ENCODE measurements around the gene TNIP2. TPM values are rescaled to one million over a fixed set of nuclear protein-coding genes. Genes with fewer than 3 reads are reported as not detected.
A peak's percentile ranks its signal among the peaks of the same experiment; 100 is the strongest.
"Not testable (repeated sequence)": the region's sequence is repeated elsewhere in the genome, so short reads cannot be mapped to it uniquely, and the experiment has no call there.

TNIP2 gene
- total RNA-seq, 1 donor from 2014 or later, result 6.1 TPM

GRCh38 chr4:2745981-2746806 is 9.9 kb downstream of the TNIP2 start:
- DNase-seq (ENCODE audit: low spot score in 2 of 2) (no peak), FAIRE-seq (no peak)

DNA sequence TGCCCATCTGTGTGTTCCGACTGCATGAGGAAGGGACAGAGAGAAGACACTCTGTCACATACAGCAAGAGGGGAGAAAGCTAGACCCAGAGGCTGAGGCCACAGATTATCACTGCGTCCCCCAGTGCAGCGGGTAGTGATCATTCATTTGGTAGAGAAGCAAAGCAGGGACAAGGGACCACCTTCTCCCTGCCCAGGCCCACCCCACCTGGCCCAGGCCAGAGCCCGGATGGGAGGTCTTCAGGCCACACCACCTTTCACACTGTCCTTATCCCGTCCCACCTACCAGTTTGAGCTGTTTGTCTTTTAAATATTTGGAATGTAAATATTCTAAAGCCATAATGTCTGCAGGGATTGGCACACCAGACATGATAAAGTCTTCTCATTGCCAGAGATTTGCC is 10.6 kb downstream of the TNIP2 start:
- DNase-seq (ENCODE audit: low spot score in 2 of 2), result no peak
- no peak for FAIRE-seq

DNA sequence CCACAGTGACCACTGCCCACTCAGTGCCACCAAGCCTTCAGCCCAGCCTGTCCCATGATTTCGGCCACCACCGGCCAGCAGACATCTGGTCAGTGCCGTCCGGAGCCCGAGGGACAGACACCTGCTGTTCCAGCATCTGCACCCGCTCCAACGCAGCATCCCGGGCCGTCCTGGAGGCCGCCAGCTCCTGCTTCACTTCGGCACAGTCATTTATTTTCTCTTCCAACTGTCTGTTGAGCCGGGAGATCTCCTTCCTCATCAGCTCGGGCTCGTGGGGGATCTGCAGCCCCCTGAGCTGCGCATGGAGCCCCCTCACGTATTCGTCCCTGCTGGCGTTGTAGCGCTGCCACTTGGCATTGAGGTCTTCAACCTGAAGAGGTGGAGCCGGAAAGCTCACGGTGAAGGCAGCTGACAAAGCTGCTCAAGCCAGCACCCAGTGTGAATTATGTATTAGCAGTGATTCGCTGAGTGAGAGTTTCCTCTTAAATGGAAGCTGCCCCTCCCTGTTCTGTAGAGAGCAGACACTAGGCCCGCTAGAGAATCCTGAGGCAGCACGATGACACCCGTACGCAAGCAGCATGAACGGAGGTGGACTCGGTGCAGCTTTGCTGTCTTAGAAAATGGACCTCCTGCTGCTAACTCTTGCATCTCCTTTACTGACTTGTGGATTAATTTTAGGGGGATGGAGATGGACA is 11.4 kb downstream of the TNIP2 start:
- DNase-seq (ENCODE audit: low spot score in 2 of 2), result no peak

DNA sequence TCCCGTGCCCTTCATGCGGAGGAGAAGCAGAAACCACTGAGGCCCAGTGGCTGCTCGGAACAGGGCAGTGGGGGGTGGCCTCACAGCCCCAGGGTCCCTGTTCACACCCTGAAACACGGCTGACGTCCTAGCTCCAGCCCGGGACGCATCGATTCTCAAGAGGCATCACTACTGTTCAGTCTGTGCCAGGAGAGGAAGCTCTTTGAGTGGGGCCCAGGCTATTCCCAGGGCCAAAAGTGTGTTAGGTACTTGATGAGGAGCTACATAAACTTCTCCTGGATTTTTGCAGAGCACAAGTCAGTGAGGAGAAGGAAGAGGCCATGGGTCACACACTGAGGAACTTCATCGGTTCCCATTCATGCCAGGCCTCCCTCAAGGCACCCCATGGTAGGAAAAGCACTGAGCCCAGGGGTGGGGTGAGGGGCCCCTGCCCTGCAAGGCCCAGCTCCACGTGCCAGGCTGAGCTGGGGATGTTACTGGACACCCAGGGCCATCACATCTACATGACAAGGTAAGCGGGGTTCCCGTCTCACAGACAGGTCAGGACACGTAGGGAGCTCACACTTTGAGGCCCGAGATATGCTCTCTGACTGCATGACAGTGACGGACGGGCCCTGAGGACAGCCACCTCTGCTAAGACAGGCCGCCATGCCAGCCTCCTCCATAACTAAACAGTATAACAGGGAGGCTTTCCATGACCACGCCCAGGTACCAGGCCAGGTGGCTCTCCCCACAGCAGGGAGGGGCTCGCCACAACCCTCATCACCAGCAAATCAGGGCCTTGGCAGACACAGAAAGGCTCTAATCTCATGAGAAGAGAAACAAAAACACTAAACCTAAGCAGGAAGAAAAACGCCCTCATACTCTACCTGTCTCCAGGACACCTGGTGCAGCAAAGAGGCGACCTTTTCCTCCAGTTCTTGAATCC is 12.4 kb downstream of the TNIP2 start:
- no peak for FAIRE-seq

More for the DNA sequence above, 11.4 kb downstream of the TNIP2 start:
- no peak for FAIRE-seq

GRCh38 chr4:2742823-2743517 is 13.2 kb downstream of the TNIP2 start:
- FAIRE-seq, result no peak

More for the DNA sequence above, 12.4 kb downstream of the TNIP2 start:
- DNase-seq (ENCODE audit: low spot score in 2 of 2), result no peak

GRCh38 chr4:2742081-2742822 is 13.9 kb downstream of the TNIP2 start:
- DNase-seq (ENCODE audit: low spot score in 2 of 2) (no peak), FAIRE-seq (no peak)

More at GRCh38 chr4:2742823-2743517, 13.2 kb downstream of the TNIP2 start:
- DNase-seq (ENCODE audit: low spot score in 2 of 2), result no peak

- peak in 1 of 2 donors; percentile 10 for DNase-seq (ENCODE audit: low spot score in 2 of 2)
- FAIRE-seq, result no peak
These were observed 14.5 kb downstream of the TNIP2 start for GRCh38 chr4:2741626-2742025.

DNA sequence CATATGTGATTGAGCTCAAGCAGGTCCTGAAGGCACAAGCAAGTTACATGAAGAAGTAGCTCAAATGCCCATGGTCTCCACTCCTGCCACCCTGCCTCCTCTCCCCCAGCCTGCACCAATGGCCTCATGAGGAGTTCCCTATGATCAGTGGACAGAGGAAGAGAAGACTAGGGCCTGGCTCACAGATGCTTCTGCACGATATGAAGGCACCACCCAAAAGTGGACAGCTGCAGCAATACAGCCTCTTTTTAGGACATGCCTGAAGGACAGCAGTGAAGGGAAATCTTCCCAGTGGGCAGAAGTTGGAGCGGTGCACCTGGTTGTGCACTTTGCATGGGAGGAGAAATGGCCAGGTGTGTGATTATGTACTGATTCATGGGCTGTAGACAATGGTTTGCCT is 17.8 kb downstream of the TNIP2 start:
- FAIRE-seq; DNase-seq (ENCODE audit: low spot score in 2 of 2): not testable (repeated sequence)

DNA sequence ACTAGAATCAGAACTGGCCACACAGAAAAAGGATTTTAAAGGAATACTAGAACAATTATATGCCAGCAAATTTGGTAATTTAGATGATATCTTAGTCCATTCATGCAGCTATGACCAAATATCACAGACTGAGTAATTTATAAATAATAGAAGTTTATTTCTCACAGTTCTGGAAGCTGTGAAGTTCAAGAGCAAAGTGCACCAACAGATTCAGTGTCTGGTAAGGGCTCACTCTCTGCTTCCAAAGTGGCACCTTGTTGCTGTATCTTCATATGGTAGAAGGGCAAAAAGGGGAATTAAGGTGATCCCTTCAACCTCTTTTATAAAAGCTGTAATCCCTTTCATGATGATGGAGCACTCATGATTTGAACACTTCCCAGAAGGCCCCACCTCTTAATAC is 20.3 kb downstream of the TNIP2 start:
- FAIRE-seq, result no peak
- DNase-seq (ENCODE audit: low spot score in 2 of 2), result no peak

- no peak for DNase-seq (ENCODE audit: low spot score in 2 of 2)
- FAIRE-seq, result no peak
These were observed 21.5 kb downstream of the TNIP2 start for GRCh38 chr4:2734612-2735011.

DNA sequence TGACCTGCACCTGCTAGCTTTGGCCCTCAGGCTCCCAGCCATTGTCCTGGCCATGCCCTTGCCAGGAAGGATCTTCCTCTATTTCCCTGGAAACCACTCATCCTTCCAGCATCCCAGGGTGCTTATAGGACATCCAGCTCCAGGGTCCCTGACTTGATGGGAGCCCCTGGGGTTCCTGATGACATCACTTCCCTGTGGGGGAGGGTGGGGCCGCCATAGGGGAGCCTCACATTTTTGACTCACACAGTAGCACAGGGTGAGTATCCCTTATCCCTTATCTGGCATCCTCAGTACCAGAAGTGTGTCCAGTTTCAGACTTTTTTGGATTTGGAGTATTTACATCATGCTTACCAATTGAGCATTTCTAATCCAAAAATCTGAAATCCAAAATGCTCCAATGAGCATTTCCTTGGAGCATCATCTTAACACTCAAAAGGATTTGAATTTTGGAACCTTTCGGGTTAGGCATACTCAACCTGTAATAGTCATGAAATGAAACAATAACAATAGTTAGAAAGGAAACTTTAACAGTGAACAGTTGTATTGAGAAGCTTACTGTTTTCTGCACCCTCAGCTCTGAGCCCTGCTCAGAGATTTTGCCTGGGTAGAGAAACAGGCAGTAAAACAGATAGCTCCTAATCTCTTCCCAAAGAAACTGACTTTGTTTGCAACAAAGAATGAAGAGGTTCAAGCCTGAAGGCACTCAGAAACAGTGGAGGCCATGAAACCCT is 22.1 kb downstream of the TNIP2 start:
- no peak for FAIRE-seq

DNA sequence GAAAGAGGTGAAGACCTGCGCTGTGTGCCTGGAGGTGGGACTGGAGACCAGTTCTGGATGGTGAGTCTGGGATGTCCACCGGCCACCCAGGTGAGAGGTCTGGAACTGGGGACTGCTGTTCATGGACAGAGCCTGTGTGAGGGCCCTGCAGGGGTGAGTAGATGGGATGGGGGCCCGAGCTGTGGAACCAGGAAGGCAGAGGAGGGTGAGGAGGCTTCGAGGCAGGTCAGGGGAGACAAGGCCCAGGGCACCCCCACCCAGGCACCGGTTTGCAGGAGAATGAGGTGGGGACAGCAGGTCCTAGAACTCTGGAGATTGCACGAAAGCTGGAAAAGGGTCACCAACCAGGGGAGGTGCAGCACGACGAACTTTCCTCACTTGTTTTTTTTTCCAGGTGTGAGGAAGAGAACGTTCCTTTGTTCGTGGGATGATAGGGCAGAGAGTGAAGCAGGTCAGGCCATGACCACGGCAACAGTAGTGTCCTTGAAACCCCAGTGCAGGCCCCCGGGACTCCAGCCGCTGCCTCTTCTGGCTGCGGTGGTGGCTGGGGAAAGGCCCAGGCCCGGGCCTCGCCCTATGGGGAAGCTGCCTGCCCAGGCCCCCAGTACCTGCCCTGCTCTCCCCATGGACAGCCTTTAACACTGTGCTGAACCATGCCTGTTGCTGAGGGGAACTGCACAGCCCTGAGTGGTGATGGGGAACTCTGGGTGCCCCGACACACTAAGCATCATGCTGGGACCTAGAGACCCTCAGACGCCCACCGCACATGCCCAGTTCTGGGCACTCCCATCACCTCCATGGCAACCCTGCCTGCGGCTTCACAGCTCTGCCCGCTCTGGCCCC is 22.9 kb downstream of the TNIP2 start:
- FAIRE-seq (no peak), DNase-seq (ENCODE audit: low spot score in 2 of 2) (no peak)

More for the DNA sequence above, 22.1 kb downstream of the TNIP2 start:
- DNase-seq (ENCODE audit: low spot score in 2 of 2), result no peak

GRCh38 chr4:2732526-2732925 is 23.6 kb downstream of the TNIP2 start:
- DNase-seq (ENCODE audit: low spot score in 2 of 2) (no peak), FAIRE-seq (no peak)

GRCh38 chr4:2731907-2732317 is 24.2 kb downstream of the TNIP2 start:
- FAIRE-seq (no peak), DNase-seq (ENCODE audit: low spot score in 2 of 2) (no peak)

DNA sequence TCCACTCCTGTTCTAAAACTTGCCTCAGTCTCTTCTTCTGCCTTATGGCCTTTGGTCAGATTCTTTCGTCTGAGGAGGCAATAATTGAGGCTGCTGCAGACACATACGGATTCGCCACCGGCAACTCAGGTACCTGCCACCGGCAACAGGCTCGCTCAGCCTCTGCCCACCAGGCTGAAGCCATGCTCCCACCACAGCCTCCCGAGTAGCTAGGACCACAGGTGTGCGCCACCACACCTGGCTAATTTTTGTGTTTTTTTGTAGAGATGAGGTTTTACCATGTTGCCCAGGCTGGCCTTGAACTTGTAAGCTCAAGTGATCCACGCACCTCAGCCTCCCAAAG is 26.6 kb downstream of the TNIP2 start:
- DNase-seq (ENCODE audit: low spot score in 2 of 2), result no peak

DNA sequence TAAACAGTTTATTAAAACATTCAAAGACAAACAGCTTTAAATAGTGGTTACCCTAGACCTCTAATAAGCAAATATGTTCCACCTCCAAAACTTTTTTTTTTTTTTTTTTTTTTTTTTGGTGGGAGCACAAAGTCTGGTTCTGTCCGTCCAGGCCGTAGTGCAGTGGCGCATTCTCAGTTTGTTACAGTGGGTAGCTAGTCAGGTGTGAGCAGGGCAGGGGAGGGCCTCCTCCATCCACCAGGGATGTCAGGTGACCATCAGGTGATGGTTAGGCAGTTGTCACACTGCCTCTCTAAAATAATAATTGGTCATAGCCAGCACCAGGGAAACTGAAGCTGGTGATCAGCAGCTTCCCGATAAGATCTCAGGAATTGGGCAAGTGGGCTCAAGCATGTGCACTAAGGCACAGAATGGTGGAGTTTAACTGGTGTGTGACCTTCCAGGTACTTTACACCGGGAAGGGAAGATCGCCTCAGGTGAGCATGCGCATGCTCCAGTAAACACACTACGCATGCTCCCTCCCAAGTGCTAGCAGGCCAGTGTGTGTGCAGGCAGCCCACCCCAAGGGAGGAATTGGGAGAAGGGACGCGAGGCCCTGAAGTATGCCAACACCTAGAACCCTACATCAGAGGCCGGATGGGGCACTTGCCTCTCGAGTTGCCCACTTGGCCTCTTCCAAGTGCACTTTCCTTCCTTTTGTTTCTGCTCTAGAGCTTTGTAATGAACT is 27.2 kb downstream of the TNIP2 start:
- FAIRE-seq (no peak), DNase-seq (ENCODE audit: low spot score in 2 of 2) (no peak)

More for the DNA sequence above, 26.6 kb downstream of the TNIP2 start:
- no peak for FAIRE-seq

- DNase-seq (ENCODE audit: low spot score in 2 of 2) (no peak), FAIRE-seq (no peak)
These were observed 27.9 kb downstream of the TNIP2 start for GRCh38 chr4:2728221-2728620.

Measured in frontal cortex (tissue), 4 donors.